ENCODE measurements around the gene RSBN1. TPM values are rescaled to one million over a fixed set of nuclear protein-coding genes. Genes with fewer than 3 reads are reported as not detected.

Gene RSBN1
- 20.7 and 44.4 TPM in 2 replicates for total RNA-seq (2011; cell fraction: chromatin; rRNA removed; ENCODE audit: low replicate concordance)
- 13.0 and 14.0 TPM in 2 replicates for total RNA-seq (2011; cell fraction: nucleolus; rRNA removed)
- 15.7 and 19.8 TPM in 2 replicates for total RNA-seq (2011; cell fraction: nucleoplasm; rRNA removed)
- total RNA-seq (2014; rRNA removed) (12.6 and 13.7 TPM in 2 replicates), total RNA-seq (2014; rRNA removed; fragmentation: Illumina TruSeq; extraction: Trizol) (15.4 and 17.2 TPM in 2 replicates), total RNA-seq (2015; rRNA removed; fragmentation: Illumina TruSeq; extraction: Trizol) (17.2 and 18.2 TPM in 2 replicates), total RNA-seq (2021) (17.6 and 20.3 TPM in 2 replicates), polyA plus RNA-seq (2011; rRNA removed) (20.7 and 24.3 TPM in 2 replicates), polyA plus RNA-seq (2014; fragmentation: Illumina TruSeq; extraction: Trizol) (12.2 and 12.6 TPM in 2 replicates), polyA plus RNA-seq (2014; fragmentation: Nextera tagmentation; extraction: Ambion mirVana) (10 to 100 TPM in 1 of 2 experiments, 1 to 10 TPM in 1; 4.5 to 13.0 TPM), polyA plus RNA-seq (2014; rRNA removed) (7.2 and 10.2 TPM in 2 replicates), polyA minus RNA-seq (2011; rRNA and poly(A)+ RNA removed) (149 and 167 TPM in 2 replicates), Bru-seq, nascent RNA (percentile 90 among the genes with signal in this experiment), BruChase-seq, experiment 1, labeled RNA remaining after a 2-hour chase (percentile 91 among the genes with signal in this experiment), BruChase-seq, experiment 2, labeled RNA remaining after a 6-hour chase (percentile 90 among the genes with signal in this experiment)
- polyA plus RNA-seq (2011; cell fraction: cytosol; rRNA removed) = 8.9 and 9.2 TPM in 2 replicates
- 13.6 and 25.6 TPM in 2 replicates for polyA plus RNA-seq (2011; cell fraction: nucleus; rRNA removed)
- 9.9 and 11.2 TPM in 2 replicates for polyA plus RNA-seq (2012)
- polyA minus RNA-seq (2011; cell fraction: cytosol; rRNA and poly(A)+ RNA removed) = 21.8 and 29.6 TPM in 2 replicates
- polyA minus RNA-seq (2011; cell fraction: nucleus; rRNA and poly(A)+ RNA removed) = 16.6 and 29.9 TPM in 2 replicates
- long read RNA-seq, experiment 1, full-length matches to known transcripts = 36 of 107 reads
- long read RNA-seq, experiment 1, partial matches to known transcripts = 59 of 107 reads
- long read RNA-seq, experiment 1, other reads (novel, unspliced or antisense) = 12 of 107 reads
- long read RNA-seq, experiment 2, full-length matches to known transcripts = 3 of 9 reads
- long read RNA-seq, experiment 2, partial matches to known transcripts = 2 of 9 reads
- long read RNA-seq, experiment 2, other reads (novel, unspliced or antisense) = 4 of 9 reads
- long read RNA-seq, experiment 3, full-length matches to known transcripts = 2 of 12 reads
- long read RNA-seq, experiment 3, partial matches to known transcripts = 9 of 12 reads
- long read RNA-seq, experiment 3, other reads (novel, unspliced or antisense) = 1 of 12 reads

DNA sequence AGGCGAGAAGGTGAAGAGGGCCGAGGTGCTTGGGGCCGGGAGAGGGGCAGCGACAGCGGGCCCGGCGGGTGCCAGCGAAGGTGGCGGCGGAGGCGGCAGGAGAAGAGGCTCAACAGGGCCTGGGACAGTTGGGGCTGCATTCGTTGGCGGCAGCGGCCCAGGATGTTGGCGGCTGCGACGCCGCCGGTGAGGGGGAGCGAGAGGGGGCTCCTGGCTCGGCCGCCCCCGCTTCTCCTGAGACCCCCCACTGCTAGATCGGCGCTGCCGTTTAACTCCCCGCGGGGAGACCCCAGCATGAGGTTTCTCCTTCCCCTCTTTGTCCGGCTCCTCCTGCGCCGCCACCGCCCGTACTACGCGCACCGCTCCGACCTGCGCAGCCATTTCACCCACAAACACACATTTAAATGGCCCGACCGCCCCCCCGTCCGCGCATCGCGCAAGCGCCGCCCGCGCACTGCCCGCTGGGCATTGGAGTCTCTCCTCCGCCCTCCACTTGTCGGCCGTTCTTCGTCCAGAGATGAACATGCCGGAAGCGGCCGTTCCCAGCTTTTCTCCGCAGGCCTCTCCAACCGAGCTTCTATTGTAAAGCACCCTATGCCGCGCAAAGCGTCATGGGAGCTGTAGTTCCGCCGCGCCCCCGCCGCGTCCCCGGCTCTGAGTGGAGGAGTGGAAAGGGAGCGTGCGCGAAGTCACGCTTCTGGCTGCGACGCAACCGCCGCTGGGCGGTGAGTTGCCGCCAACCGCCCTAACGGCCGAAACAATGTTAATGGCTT, at the start of gene RSBN1:
Gene RSBN1 (minus strand): TSS at position 589 of the 773 bp plus-strand sequence. CDS start 64 bp downstream, at position 525.
- peak within 1 kb of the TSS; percentile 93 for H3K27ac ChIP-seq (ENCODE audit: extremely low read depth, low read depth, low read length)
- CTCF ChIA-PET (ENCODE audit: low intra/inter-chr PET ratio) = no interaction called here
- H3K27me3 ChIP-seq (ENCODE audit: control insufficient read depth in 2 of 2, insufficient read depth in 2 of 2, low read length in 2 of 2) = no peaks in the 10 kb centered on the region
- peak; percentile 95 for FAIRE-seq
- H3K9me3 ChIP-seq (replicated peaks; ENCODE audit: control insufficient read depth, insufficient read depth, low read depth, low read length) = no peaks in the 10 kb centered on the region; the same call in 1 of the 2 replicates
- peaks cover 10% of the 10 kb centered on the region in 2 experiments; a peak in 4 of 5 replicates for H3K4me1 ChIP-seq (replicated peaks in 1 of 2; ENCODE audit: control insufficient read depth in 2 of 2, insufficient read depth in 2 of 2, low read length in 2 of 2)
- TSS peak; percentile 47 for BruUV-seq (replicated peaks)
- peaks cover 50% of the 10 kb centered on the region for H3K79me2 ChIP-seq (ENCODE audit: control insufficient read depth, insufficient read depth, low read length)
- H2AFZ ChIP-seq (ENCODE audit: low read depth, low read length) = peak within 1 kb of the TSS; percentile 82
- H4K20me1 ChIP-seq (replicated peaks; ENCODE audit: control insufficient read depth, insufficient read depth, low read length) = peaks cover 12% of the 10 kb centered on the region; the same call in 1 of the 2 replicates
- H3K9me1 ChIP-seq (ENCODE audit: control insufficient read depth, insufficient read depth, low read length) = no peaks in the 10 kb centered on the region
- peaks cover 9% of the 10 kb centered on the region; the same call in 2 of the 3 replicates for H3K36me3 ChIP-seq (ENCODE audit: control insufficient read depth, insufficient read depth, low read length)
- peak; percentile 94 for ATAC-seq
- DNase-seq (ENCODE audit: extremely low read depth in 1 of 4, low spot score in 3 of 4) = peak; percentile 90 to 100 (median 92)
- intact Hi-C loops (cut with micrococcal nuclease) = loop anchor here (2.0 to 5.0 kb wide), 2 partner anchors 53 to 135 kb away; partner anchors contain the start of gene PHTF1
- POLR2A ChIA-PET = interaction anchor here (0.5 to 2.1 kb wide), 17 partner anchors 9 to 1202 kb away, joined by 3 to 11 read pairs (median 4); partner anchors contain the start of genes AP4B1, DCLRE1B and PHTF1
- H3K9ac ChIP-seq (ENCODE audit: insufficient read depth in 1 of 2, low read depth in 2 of 2, low read length in 2 of 2) = peak within 1 kb of the TSS; percentile 93 to 97
- in situ Hi-C loops (cut with MboI) = no loop called here
- H3K4me2 ChIP-seq (ENCODE audit: insufficient read depth, low read length) = peak within 1 kb of the TSS; percentile 97
- under 1% methylated on average over 76 of the region's 82 CpGs for WGBS (ENCODE audit: insufficient coverage, low coverage, missing lambda C conversion rate)
- H3K4me3 ChIP-seq = peak within 1 kb of the TSS; percentile 92
- TF ChIP-seq NRF1 (conservative IDR thresholded peaks at IDR 0.05 in 1 of 2, IDR thresholded peaks at IDR 0.05 in 1 of 2) (peak; percentile 98 to 99), NONO (IDR thresholded peaks at IDR 0.05; ENCODE audit: low read depth in 2 of 2, low read length in 1 of 2) (peak; percentile 21 to 43; a peak in 1 of 4 replicates), POLR3A (IDR thresholded peaks at IDR 0.05; ENCODE audit: borderline replicate concordance, extremely low read depth, insufficient read depth, insufficient read length) (no peak), ZNF668 (CRISPR knock-in tag; IDR thresholded peaks at IDR 0.05) (no peak), IRF2 (CRISPR knock-in tag; IDR thresholded peaks at IDR 0.05) (no peak), ETV5 (CRISPR knock-in tag; IDR thresholded peaks at IDR 0.05; ENCODE audit: low read depth) (peak; percentile 90), DNMT1 (IDR thresholded peaks at IDR 0.05) (no peak), L3MBTL2 (IDR thresholded peaks at IDR 0.05) (peak; percentile 98)
- TF ChIP-seq, protein P1, sequence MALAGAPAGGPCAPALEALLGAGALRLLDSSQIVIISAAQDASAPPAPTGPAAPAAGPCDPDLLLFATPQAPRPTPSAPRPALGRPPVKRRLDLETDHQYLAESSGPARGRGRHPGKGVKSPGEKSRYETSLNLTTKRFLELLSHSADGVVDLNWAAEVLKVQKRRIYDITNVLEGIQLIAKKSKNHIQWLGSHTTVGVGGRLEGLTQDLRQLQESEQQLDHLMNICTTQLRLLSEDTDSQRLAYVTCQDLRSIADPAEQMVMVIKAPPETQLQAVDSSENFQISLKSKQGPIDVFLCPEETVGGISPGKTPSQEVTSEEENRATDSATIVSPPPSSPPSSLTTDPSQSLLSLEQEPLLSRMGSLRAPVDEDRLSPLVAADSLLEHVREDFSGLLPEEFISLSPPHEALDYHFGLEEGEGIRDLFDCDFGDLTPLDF (CRISPR knock-in tag; IDR thresholded peaks at IDR 0.05) = peak; percentile 73; the same call in 1 of the 2 replicates
- TF ChIP-seq, protein P2, sequence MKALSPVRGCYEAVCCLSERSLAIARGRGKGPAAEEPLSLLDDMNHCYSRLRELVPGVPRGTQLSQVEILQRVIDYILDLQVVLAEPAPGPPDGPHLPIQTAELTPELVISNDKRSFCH (CRISPR knock-in tag; IDR thresholded peaks at IDR 0.05) = no peak
- TF ChIP-seq, protein P2 (tag; IDR thresholded peaks at IDR 0.05) = peak; percentile 73; the same call in 1 of the 2 replicates
